K562 (cell line): ENCODE measurements around the gene NMT1. TPM values are rescaled to one million over a fixed set of nuclear protein-coding genes. Genes with fewer than 3 reads are reported as not detected.

Experiments used
- CBFA2T3 ChIP-seq: fragments of 450-650 bp; IDR thresholded peaks from 2 replicates; pipeline ENCODE4 v1.6.1; 2017
- CBFB ChIP-seq: sonication (generic); formaldehyde crosslinking; IDR thresholded peaks from 2 replicates; pipeline ENCODE4 v1.4.0; 2020; ENCODE audit warnings: mild to moderate bottlenecking, missing genetic modification reagents
- CTCFL ChIP-seq: IDR thresholded peaks from 2 replicates; pipeline ENCODE4 v1.6.1; 2011; ENCODE audit warnings: borderline replicate concordance, low read depth, mild to moderate bottlenecking, moderate library complexity, low read length; ENCODE audit not compliant: insufficient read depth, poor library complexity, severe bottlenecking
- HNRNPLL ChIP-seq: fragments of 200-400 bp; formaldehyde crosslinking; IDR thresholded peaks from 2 replicates; pipeline ENCODE4 v1.6.1; 2017; ENCODE audit warnings: low read length, low read depth, mild to moderate bottlenecking; ENCODE audit not compliant: poor library complexity, severe bottlenecking
- ILK ChIP-seq: fragments of 450-650 bp; IDR thresholded peaks from 2 replicates; pipeline ENCODE4 v1.6.1; 2016; ENCODE audit warnings: missing genetic modification characterization, low read depth, mild to moderate bottlenecking, missing compliant biosample characterization, moderate library complexity, borderline replicate concordance
- MECOM ChIP-seq: fragments of 250-450 bp; sonication (Bioruptor Pico); IDR thresholded peaks from 2 replicates; pipeline ENCODE4 v1.8.0; 2022; ENCODE audit warnings: inconsistent platforms
- PTBP1 ChIP-seq: fragments of 200-400 bp; formaldehyde crosslinking; IDR thresholded peaks from 2 replicates; pipeline ENCODE4 v1.6.1; 2017; ENCODE audit warnings: low read depth, low read length
- PTTG1 ChIP-seq: fragments of 450-650 bp; IDR thresholded peaks from 2 replicates; pipeline ENCODE4 v1.6.1; 2016; ENCODE audit warnings: low read depth, mild to moderate bottlenecking, missing genetic modification characterization, missing compliant biosample characterization
- SAFB ChIP-seq: fragments of 200-400 bp; formaldehyde crosslinking; IDR thresholded peaks from 2 replicates; pipeline ENCODE4 v1.6.1; 2017; ENCODE audit warnings: low read depth, low read length, borderline replicate concordance
- SMAD3 ChIP-seq: fragments of 450-650 bp; formaldehyde crosslinking; conservative IDR thresholded peaks from 2 replicates; pipeline ENCODE4 v1.4.0; 2020; ENCODE audit warnings: mild to moderate bottlenecking
- TAF15 ChIP-seq: fragments of 200-400 bp; formaldehyde crosslinking; IDR thresholded peaks from 2 replicates; pipeline ENCODE4 v1.6.1; 2017; ENCODE audit warnings: mild to moderate bottlenecking, low read depth, low read length, moderate library complexity
- TBL1XR1 ChIP-seq, 2 experiments: IDR thresholded peaks; 2 replicates each; pipeline ENCODE4 v1.6.1; 2012; ENCODE audit warnings: improper control_type of control experiment in 2 of 2, low read length in 2 of 2, mild to moderate bottlenecking in 1 of 2
- ZBTB5 ChIP-seq: fragments of 450-650 bp; IDR thresholded peaks from 2 replicates; pipeline ENCODE4 v1.6.1; 2017; ENCODE audit warnings: antibody characterized with exemption
- ZBTB9 ChIP-seq: fragments of 450-650 bp; formaldehyde crosslinking; IDR thresholded peaks from 2 replicates; pipeline ENCODE4 v1.4.0; 2020; ENCODE audit warnings: mild to moderate bottlenecking, moderate library complexity
- ZNF445 ChIP-seq: fragments of 250-450 bp; sonication (Bioruptor Pico); IDR thresholded peaks from 2 replicates; pipeline ENCODE4 v1.4.0; 2020; ENCODE audit warnings: low read depth, mild to moderate bottlenecking, moderate library complexity
- polyA plus RNA-seq, 8 experiments: library from polyadenylated mRNA; depleted of rRNA in 4 of 8; stranded (reverse) in 5 of 8; unstranded in 3 of 8; fragments of >200 nt; fragmentation: Nextera tagmentation in 2 of 8; fragmentation: Illumina TruSeq in 1 of 8; extraction: Ambion mirVana in 2 of 8; extraction: Trizol in 1 of 8; gene quantifications; 2 replicates each; pipeline versions ENCODE4 v1.2.1 to v1.2.3, GENCODE V29; 2011 to 2014; ENCODE audit warnings: inconsistent platforms in 1 of 8, missing spikeins in 1 of 8
- total RNA-seq, 7 experiments: library from RNA; depleted of rRNA in 6 of 7; stranded (reverse); fragments of >200 nt in 6 of 7; fragmentation: Illumina TruSeq in 2 of 7; extraction: Trizol in 2 of 7; gene quantifications; 2 replicates each; pipeline versions ENCODE4 v1.2.1 to v1.2.3, GENCODE V29; 2011 to 2021; ENCODE audit warnings: low replicate concordance in 1 of 7
- TF ChIP-seq, protein P1 (sequence below): sonication (generic); formaldehyde crosslinking; IDR thresholded peaks from 2 replicates; pipeline ENCODE4 v1.8.1; 2023; ENCODE audit warnings: mild to moderate bottlenecking, missing genetic modification reagents
- TF ChIP-seq, protein P2 (sequence below): fragments of 450-650 bp; formaldehyde crosslinking; IDR thresholded peaks from 2 replicates; pipeline ENCODE4 v1.4.0; 2022; ENCODE audit warnings: missing genetic modification characterization

Gene NMT1
- total and polyA plus RNA-seq, 9 of the 15 experiments (the other 6 are each of a cell fraction or from before 2014, with no cell fraction given), result 86.7 to 569 (median 213) TPM

GRCh38 chr17:45060797-45061605, at the start of gene NMT1 (continued):
- TF ChIP-seq CTCFL (no peak), CBFB (CRISPR knock-in tag) (no peak), ZNF445 (CRISPR knock-in tag) (no peak), TAF15 (no peak), PTBP1 (no peak), TBL1XR1 (IDR thresholded peaks at IDR 0.05; ENCODE audit: low read length in 2 of 2) (0 out of 4 replicates have a peak, but pooled peaks of 1 of the 2 experiments have one; percentile 58), ZBTB9 (CRISPR knock-in tag) (peak; percentile 49; the same call in 1 of the 2 replicates), PTTG1 (tag) (no peak), SMAD3 (CRISPR knock-in tag) (peak; percentile 69; the same call in 1 of the 2 replicates), SAFB (no peak), HNRNPLL (peak; percentile 57), ILK (tag) (no peak), CBFA2T3 (no peak), ZBTB5 (no peak), MECOM (CRISPR knock-in tag) (no peak)
- TF ChIP-seq, protein P1, sequence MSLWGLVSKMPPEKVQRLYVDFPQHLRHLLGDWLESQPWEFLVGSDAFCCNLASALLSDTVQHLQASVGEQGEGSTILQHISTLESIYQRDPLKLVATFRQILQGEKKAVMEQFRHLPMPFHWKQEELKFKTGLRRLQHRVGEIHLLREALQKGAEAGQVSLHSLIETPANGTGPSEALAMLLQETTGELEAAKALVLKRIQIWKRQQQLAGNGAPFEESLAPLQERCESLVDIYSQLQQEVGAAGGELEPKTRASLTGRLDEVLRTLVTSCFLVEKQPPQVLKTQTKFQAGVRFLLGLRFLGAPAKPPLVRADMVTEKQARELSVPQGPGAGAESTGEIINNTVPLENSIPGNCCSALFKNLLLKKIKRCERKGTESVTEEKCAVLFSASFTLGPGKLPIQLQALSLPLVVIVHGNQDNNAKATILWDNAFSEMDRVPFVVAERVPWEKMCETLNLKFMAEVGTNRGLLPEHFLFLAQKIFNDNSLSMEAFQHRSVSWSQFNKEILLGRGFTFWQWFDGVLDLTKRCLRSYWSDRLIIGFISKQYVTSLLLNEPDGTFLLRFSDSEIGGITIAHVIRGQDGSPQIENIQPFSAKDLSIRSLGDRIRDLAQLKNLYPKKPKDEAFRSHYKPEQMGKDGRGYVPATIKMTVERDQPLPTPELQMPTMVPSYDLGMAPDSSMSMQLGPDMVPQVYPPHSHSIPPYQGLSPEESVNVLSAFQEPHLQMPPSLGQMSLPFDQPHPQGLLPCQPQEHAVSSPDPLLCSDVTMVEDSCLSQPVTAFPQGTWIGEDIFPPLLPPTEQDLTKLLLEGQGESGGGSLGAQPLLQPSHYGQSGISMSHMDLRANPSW (CRISPR knock-in tag), result no peak
- TF ChIP-seq, protein P2, sequence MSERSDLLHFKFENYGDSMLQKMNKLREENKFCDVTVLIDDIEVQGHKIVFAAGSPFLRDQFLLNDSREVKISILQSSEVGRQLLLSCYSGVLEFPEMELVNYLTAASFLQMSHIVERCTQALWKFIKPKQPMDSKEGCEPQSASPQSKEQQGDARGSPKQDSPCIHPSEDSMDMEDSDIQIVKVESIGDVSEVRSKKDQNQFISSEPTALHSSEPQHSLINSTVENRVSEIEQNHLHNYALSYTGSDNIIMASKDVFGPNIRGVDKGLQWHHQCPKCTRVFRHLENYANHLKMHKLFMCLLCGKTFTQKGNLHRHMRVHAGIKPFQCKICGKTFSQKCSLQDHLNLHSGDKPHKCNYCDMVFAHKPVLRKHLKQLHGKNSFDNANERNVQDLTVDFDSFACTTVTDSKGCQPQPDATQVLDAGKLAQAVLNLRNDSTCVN, result 0 out of 2 replicates have a peak, but pooled peaks have one; percentile 74
